ENCODE data around the gene EARS2. TPM values are rescaled to one million over a fixed set of nuclear protein-coding genes. Genes with fewer than 3 reads are reported as not detected.
"Not testable (repeated sequence)": the region's sequence is repeated elsewhere in the genome, so short reads cannot be mapped to it uniquely, and the experiment has no call there.

Gene EARS2
- total RNA-seq, 4 donors from 2014 or later = 18.0 to 81.8 (median 39.5) TPM

GRCh38 chr16:23594186-23594585 is 37.0 kb upstream of the EARS2 start:
- H3K4me3 ChIP-seq = no peak overlapping the region
- TF ChIP-seq CTCF (IDR thresholded peaks at IDR 0.05) = no peak
- no peak for TF ChIP-seq POLR2A (IDR thresholded peaks at IDR 0.05)
- no peaks in the 10 kb centered on the region for H3K36me3 ChIP-seq
- peaks cover 7 to 15% of the 10 kb centered on the region in 2 donors for H3K4me1 ChIP-seq
- no peak overlapping the region for H3K27ac ChIP-seq
- H3K27me3 ChIP-seq = no peaks in the 10 kb centered on the region
- H3K9me3 ChIP-seq = no peaks in the 10 kb centered on the region
- DNase-seq = no peak
- intact Hi-C loops (cut with DNase I; ENCODE audit: low total_unique reads) = no loop called here

- Histone ChIP-seq H3K9me3 (no peaks in the 10 kb centered on the region), H3K27ac (no peak overlapping the region), H3K4me3 (no peak overlapping the region), H3K27me3 (no peaks in the 10 kb centered on the region), H3K36me3 (no peaks in the 10 kb centered on the region), H3K4me1 (peaks cover 7 to 11% of the 10 kb centered on the region in 2 donors)
- intact Hi-C loops (cut with DNase I; ENCODE audit: low total_unique reads) = no loop called here
- no peak for TF ChIP-seq CTCF (IDR thresholded peaks at IDR 0.05)
- TF ChIP-seq POLR2A (IDR thresholded peaks at IDR 0.05) = no peak
- no peak for DNase-seq
Measured at GRCh38 chr16:23590181-23590580, 33.0 kb upstream of the EARS2 start.

- no peaks in the 10 kb centered on the region for H3K36me3 ChIP-seq
- no peak for DNase-seq
- TF ChIP-seq CTCF (IDR thresholded peaks at IDR 0.05) (no peak), POLR2A (IDR thresholded peaks at IDR 0.05) (no peak)
Measured at GRCh38 chr16:23587726-23588125, 30.6 kb upstream of the EARS2 start.

GRCh38 chr16:23584186-23585076 is 27.3 kb upstream of the EARS2 start:
- H3K36me3 ChIP-seq = no peaks in the 10 kb centered on the region

More at GRCh38 chr16:23587726-23588125, 30.6 kb upstream of the EARS2 start:
- no peaks in the 10 kb centered on the region for H3K9me3 ChIP-seq
- no peak overlapping the region for H3K27ac ChIP-seq
- no peaks in the 10 kb centered on the region for H3K4me1 ChIP-seq
- no peaks in the 10 kb centered on the region for H3K27me3 ChIP-seq
- H3K4me3 ChIP-seq = no peak overlapping the region
- intact Hi-C loops (cut with DNase I; ENCODE audit: low total_unique reads) = no loop called here

GRCh38 chr16:23583271-23583670 is 26.1 kb upstream of the EARS2 start:
- H3K4me1 ChIP-seq; intact Hi-C loops (cut with DNase I; ENCODE audit: low total_unique reads); H3K36me3 ChIP-seq; H3K27ac ChIP-seq; DNase-seq; H3K4me3 ChIP-seq; H3K27me3 ChIP-seq; H3K9me3 ChIP-seq: not testable (repeated sequence)

More at GRCh38 chr16:23584186-23585076, 27.3 kb upstream of the EARS2 start:
- Histone ChIP-seq H3K4me3 (no peak overlapping the region), H3K27ac (no peak overlapping the region), H3K4me1 (no peaks in the 10 kb centered on the region), H3K9me3 (no peaks in the 10 kb centered on the region), H3K27me3 (no peaks in the 10 kb centered on the region)
- intact Hi-C loops (cut with DNase I; ENCODE audit: low total_unique reads) = no loop called here
- TF ChIP-seq POLR2A (IDR thresholded peaks at IDR 0.05) (no peak), CTCF (IDR thresholded peaks at IDR 0.05) (no peak)
- DNase-seq = no peak
